Activated CD4-positive, alpha-beta T cell treated with anti-CD3 and anti-CD28 coated beads for 36 hours (primary cell): ENCODE results near the gene CSTF2T. TPM values are rescaled to one million over a fixed set of nuclear protein-coding genes. Genes with fewer than 3 reads are reported as not detected.

Experiments used
- ATAC-seq: fragments of 200-7000 bp; cut with Tn5 transposase; one replicate; pipeline ENCODE4 v1.10.0; 2021; ENCODE audit warnings: mild to moderate bottlenecking, moderate library complexity
- CTCF ChIA-PET: fragments of 350-600 bp; sonication (Branson Sonifier 250); formaldehyde crosslinking; loops from one replicate; lab custom pipeline; 2021; ENCODE audit warnings: antibody characterized with exemption; lab: Charles Lee
- POLR2A ChIA-PET: fragments of 350-600 bp; sonication (Branson Sonifier 250); formaldehyde crosslinking; loops from one replicate; lab custom pipeline; 2021; ENCODE audit warnings: antibody characterized with exemption, inconsistent platforms; lab: Charles Lee
- DNase-seq: peaks from one replicate; pipeline ENCODE4 v3.0.0-alpha.2; 2020
- H3K27ac Mint-ChIP-seq: one replicate; pipeline ENCODE4 v1.8.0; 2021; ENCODE audit warnings: mixed read lengths
- H3K27me3 Mint-ChIP-seq: one replicate; pipeline ENCODE4 v1.8.0; 2021; ENCODE audit warnings: mixed read lengths
- H3K36me3 Mint-ChIP-seq: one replicate; pipeline ENCODE4 v1.8.0; 2021; ENCODE audit warnings: low read depth, mixed read lengths
- H3K4me1 Mint-ChIP-seq: one replicate; pipeline ENCODE4 v1.8.0; 2021; ENCODE audit warnings: mixed read lengths
- H3K4me3 Mint-ChIP-seq: one replicate; pipeline ENCODE4 v1.8.0; 2021; ENCODE audit warnings: mild to moderate bottlenecking, moderate library complexity, mixed read lengths
- H3K9me3 Mint-ChIP-seq: one replicate; pipeline ENCODE4 v1.8.0; 2021; ENCODE audit warnings: low read depth, mixed read lengths
- intact Hi-C, 2 experiments: fragments of 100-400 bp; cut with DNase I in 1 of 2; cut with micrococcal nuclease in 1 of 2; formaldehyde crosslinking; loops; one replicate each; pipeline versions ENCODE4 v1.14.2 to v1.15.1; 2022 to 2024; cut with DNase I, micrococcal nuclease
- total RNA-seq, 2 experiments: library from RNA; stranded (reverse); gene quantifications; one replicate each; pipeline ENCODE4 v1.2.3, GENCODE V29; 2021

The CSTF2T gene
- total RNA-seq, 2 experiments from 2014 or later = 24.5 to 27.6 TPM

GRCh38 chr10:51716981-51717380 is 17.6 kb upstream of the CSTF2T start:
- no peak overlapping the region for H3K4me3 Mint-ChIP-seq
- POLR2A ChIA-PET = no interaction called here
- H3K36me3 Mint-ChIP-seq = no peaks in the 10 kb centered on the region
- peaks cover 4% of the 10 kb centered on the region for H3K4me1 Mint-ChIP-seq
- CTCF ChIA-PET = no interaction called here
- no peaks in the 10 kb centered on the region for H3K9me3 Mint-ChIP-seq
- H3K27ac Mint-ChIP-seq = no peak overlapping the region
- DNase-seq (no peak), ATAC-seq (no peak)
- H3K27me3 Mint-ChIP-seq = peaks cover 2% of the 10 kb centered on the region
- intact Hi-C loops = no loop called here

GRCh38 chr10:51711519-51711891 is 12.1 kb upstream of the CSTF2T start:
- POLR2A ChIA-PET = no interaction called here
- intact Hi-C loops = no loop called here
- no peaks in the 10 kb centered on the region for H3K9me3 Mint-ChIP-seq
- H3K36me3 Mint-ChIP-seq = peaks cover 6% of the 10 kb centered on the region
- H3K4me1 Mint-ChIP-seq = peaks cover 32% of the 10 kb centered on the region
- DNase-seq = no peak
- CTCF ChIA-PET = no interaction called here
- H3K4me3 Mint-ChIP-seq = no peak overlapping the region
- peak overlapping the region; percentile 13 for H3K27ac Mint-ChIP-seq
- ATAC-seq = no peak
- H3K27me3 Mint-ChIP-seq = no peaks in the 10 kb centered on the region

GRCh38 chr10:51709324-51709972 is 10.1 kb upstream of the CSTF2T start:
- POLR2A ChIA-PET = no interaction called here
- peaks cover 32% of the 10 kb centered on the region for H3K4me1 Mint-ChIP-seq
- no peak overlapping the region for H3K4me3 Mint-ChIP-seq
- ATAC-seq (no peak), DNase-seq (no peak)
- CTCF ChIA-PET = interaction anchor here (0.7 kb wide), 1 partner anchor 21 kb away, joined by 3 read pairs; no protein-coding TSS in a partner anchor
- H3K27me3 Mint-ChIP-seq = no peaks in the 10 kb centered on the region
- H3K27ac Mint-ChIP-seq = peak overlapping the region; percentile 33
- no peaks in the 10 kb centered on the region for H3K9me3 Mint-ChIP-seq
- intact Hi-C loops = no loop called here
- peaks cover 6% of the 10 kb centered on the region for H3K36me3 Mint-ChIP-seq

DNA sequence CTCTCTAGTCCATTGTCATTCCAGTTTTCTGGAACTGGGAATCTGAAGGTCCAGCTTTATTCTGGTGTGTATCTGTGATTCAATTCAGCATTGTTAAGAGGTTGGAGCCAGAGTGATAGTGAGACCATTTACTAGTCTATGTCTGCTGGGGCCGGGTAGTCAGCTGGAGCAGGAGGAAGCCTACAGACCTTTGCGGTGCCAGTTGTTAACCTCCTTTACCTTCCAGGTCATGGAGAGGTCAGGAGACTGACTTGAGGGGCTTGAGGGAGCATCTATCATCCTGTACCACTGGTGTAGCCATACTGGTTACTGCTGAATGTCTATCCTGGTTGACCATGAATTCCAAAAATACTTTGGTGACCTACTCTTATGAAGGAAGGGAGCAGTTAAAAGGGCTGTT is 9.2 kb upstream of the CSTF2T start:
- ChIA-PET POLR2A (no interaction called here), CTCF (no interaction called here)
- Mint-ChIP-seq H3K4me1 (peaks cover 34% of the 10 kb centered on the region), H3K9me3 (no peaks in the 10 kb centered on the region), H3K27ac (peak overlapping the region; percentile 66), H3K36me3 (peaks cover 6% of the 10 kb centered on the region), H3K27me3 (no peaks in the 10 kb centered on the region), H3K4me3 (no peak overlapping the region)
- no peak for DNase-seq
- no peak for ATAC-seq
- intact Hi-C loops = no loop called here

DNA sequence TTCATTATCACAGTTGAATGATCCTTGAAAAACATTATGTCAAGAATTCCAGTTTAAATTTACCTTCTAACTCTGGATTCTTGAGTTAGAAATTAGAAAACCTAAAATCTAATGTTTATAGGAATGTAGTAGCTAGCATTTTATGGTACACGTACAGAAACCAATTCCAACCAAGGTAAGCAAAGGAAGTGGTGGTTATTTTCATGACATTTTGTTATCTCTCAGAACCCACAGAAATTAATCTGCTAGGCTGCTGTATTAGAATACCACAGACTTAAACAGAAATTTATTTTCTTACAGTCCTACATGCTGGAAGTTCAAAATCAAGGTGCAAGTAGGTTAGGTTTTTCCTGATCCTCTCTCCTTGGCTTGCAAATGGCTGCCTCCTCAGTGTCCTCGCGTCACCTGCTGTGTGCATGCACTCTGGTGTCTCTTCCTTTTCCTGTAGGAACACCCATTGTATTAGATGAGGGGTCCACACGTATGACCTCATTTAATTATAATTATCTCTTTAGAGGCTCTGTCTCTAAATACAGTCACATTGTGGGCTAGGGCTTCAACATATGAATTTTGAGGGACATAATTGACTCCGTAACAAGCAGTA is 8.5 kb upstream of the CSTF2T start:
- ChIA-PET POLR2A (no interaction called here), CTCF (no interaction called here)
- H3K4me1 Mint-ChIP-seq = peaks cover 37% of the 10 kb centered on the region
- ATAC-seq (peak; percentile 64), DNase-seq (no peak)
- no peaks in the 10 kb centered on the region for H3K27me3 Mint-ChIP-seq
- intact Hi-C loops = no loop called here
- no peak overlapping the region for H3K4me3 Mint-ChIP-seq
- no peaks in the 10 kb centered on the region for H3K9me3 Mint-ChIP-seq
- H3K36me3 Mint-ChIP-seq = peaks cover 6% of the 10 kb centered on the region
- peak overlapping the region; percentile 72 for H3K27ac Mint-ChIP-seq

- no peaks in the 10 kb centered on the region for H3K9me3 Mint-ChIP-seq
- POLR2A ChIA-PET = interaction anchor here (0.6 to 0.7 kb wide), 2 partner anchors 10 to 21 kb away, joined by 7 read pairs; no protein-coding TSS in a partner anchor
- H3K36me3 Mint-ChIP-seq = peaks cover 6% of the 10 kb centered on the region
- ATAC-seq = peak; percentile 73
- peak overlapping the region; percentile 72 for H3K27ac Mint-ChIP-seq
- intact Hi-C loops = no loop called here
- H3K27me3 Mint-ChIP-seq = no peaks in the 10 kb centered on the region
- H3K4me1 Mint-ChIP-seq = peaks cover 37% of the 10 kb centered on the region
- no peak overlapping the region for H3K4me3 Mint-ChIP-seq
- CTCF ChIA-PET = no interaction called here
- no peak for DNase-seq
Observed at GRCh38 chr10:51707392-51707791, 8.0 kb upstream of the CSTF2T start.

DNA sequence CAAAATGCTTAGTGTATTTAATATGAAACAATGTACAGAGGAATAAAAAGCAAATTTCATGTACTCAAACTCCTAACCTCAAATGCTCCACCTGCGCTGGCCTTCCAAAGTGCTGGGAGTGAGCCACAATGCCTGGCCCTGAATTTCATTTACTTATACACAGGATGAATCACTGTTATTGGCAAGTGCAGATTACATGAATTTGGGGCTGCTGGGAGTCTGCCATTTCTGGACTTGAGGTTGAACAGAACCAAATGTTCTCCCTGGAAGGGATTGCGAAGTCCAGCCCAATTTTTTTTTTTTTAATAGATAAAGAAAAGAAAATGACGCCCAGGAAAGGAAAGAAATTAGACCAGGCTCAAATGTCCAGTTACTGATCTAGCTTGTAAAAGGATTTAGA is 6.8 kb upstream of the CSTF2T start:
- intact Hi-C loops = no loop called here
- POLR2A ChIA-PET = no interaction called here
- Mint-ChIP-seq H3K27me3 (no peaks in the 10 kb centered on the region), H3K4me3 (no peak overlapping the region), H3K36me3 (peaks cover 6% of the 10 kb centered on the region), H3K27ac (no peak overlapping the region), H3K4me1 (peaks cover 36% of the 10 kb centered on the region), H3K9me3 (no peaks in the 10 kb centered on the region)
- ATAC-seq (no peak), DNase-seq (no peak)
- CTCF ChIA-PET = no interaction called here

- no peaks in the 10 kb centered on the region for H3K27me3 Mint-ChIP-seq
- CTCF ChIA-PET = no interaction called here
- POLR2A ChIA-PET = no interaction called here
- H3K4me1 Mint-ChIP-seq = peaks cover 36% of the 10 kb centered on the region
- no peak overlapping the region for H3K27ac Mint-ChIP-seq
- intact Hi-C loops = no loop called here
- ATAC-seq (no peak), DNase-seq (no peak)
- no peaks in the 10 kb centered on the region for H3K9me3 Mint-ChIP-seq
- H3K36me3 Mint-ChIP-seq = peaks cover 6% of the 10 kb centered on the region
- H3K4me3 Mint-ChIP-seq = no peak overlapping the region
Observed at GRCh38 chr10:51705774-51706173, 6.4 kb upstream of the CSTF2T start.

GRCh38 chr10:51700228-51700817 is 928 bp upstream of the CSTF2T start:
- no peaks in the 10 kb centered on the region for H3K9me3 Mint-ChIP-seq
- ATAC-seq (no peak), DNase-seq (peak; percentile 55)
- POLR2A ChIA-PET = interaction anchor here (0.6 to 0.7 kb wide), 2 partner anchors 15 to 1076 kb away, joined by 3 to 4 read pairs; no protein-coding TSS in a partner anchor
- H3K36me3 Mint-ChIP-seq = peaks cover 35% of the 10 kb centered on the region
- intact Hi-C loops = no loop called here
- peak overlapping the region; percentile 100 for H3K27ac Mint-ChIP-seq
- H3K4me1 Mint-ChIP-seq = peaks cover 45% of the 10 kb centered on the region
- no peaks in the 10 kb centered on the region for H3K27me3 Mint-ChIP-seq
- CTCF ChIA-PET = interaction anchor here (0.5 to 1.6 kb wide), 4 partner anchors 10 to 691 kb away, joined by 3 to 5 read pairs (median 3); no protein-coding TSS in a partner anchor
- H3K4me3 Mint-ChIP-seq = peak overlapping the region; percentile 96

GRCh38 chr10:51699145-51699474 is 285 bp downstream of the CSTF2T start:
- CTCF ChIA-PET = no interaction called here
- H3K27ac Mint-ChIP-seq = peak overlapping the region; percentile 100
- H3K9me3 Mint-ChIP-seq = no peaks in the 10 kb centered on the region
- peaks cover 42% of the 10 kb centered on the region for H3K36me3 Mint-ChIP-seq
- no peak for DNase-seq
- peaks cover 51% of the 10 kb centered on the region for H3K4me1 Mint-ChIP-seq
- POLR2A ChIA-PET = no interaction called here
- H3K4me3 Mint-ChIP-seq = peak overlapping the region; percentile 96
- intact Hi-C loops = loop anchor here (1.0 to 5.0 kb wide), 4 partner anchors 178 to 1075 kb away; partner anchors contain the start of gene ASAH2B (in 1 of the 2)
- ATAC-seq = peak; percentile 30
- no peaks in the 10 kb centered on the region for H3K27me3 Mint-ChIP-seq

- ATAC-seq (no peak), DNase-seq (no peak)
- intact Hi-C loops = loop anchor here (1.0 to 5.0 kb wide), 4 partner anchors 179 to 1074 kb away; partner anchors contain the start of gene ASAH2B (in 1 of the 2)
- peaks cover 48% of the 10 kb centered on the region for H3K4me1 Mint-ChIP-seq
- H3K4me3 Mint-ChIP-seq = peak overlapping the region; percentile 96
- peaks cover 42% of the 10 kb centered on the region for H3K36me3 Mint-ChIP-seq
- CTCF ChIA-PET = no interaction called here
- H3K9me3 Mint-ChIP-seq = no peaks in the 10 kb centered on the region
- H3K27ac Mint-ChIP-seq = peak overlapping the region; percentile 100
- POLR2A ChIA-PET = no interaction called here
- no peaks in the 10 kb centered on the region for H3K27me3 Mint-ChIP-seq
Observed at GRCh38 chr10:51698473-51699063, 827 bp downstream of the CSTF2T start.
